ENCODE measurements around the gene CCR3.

DNA sequence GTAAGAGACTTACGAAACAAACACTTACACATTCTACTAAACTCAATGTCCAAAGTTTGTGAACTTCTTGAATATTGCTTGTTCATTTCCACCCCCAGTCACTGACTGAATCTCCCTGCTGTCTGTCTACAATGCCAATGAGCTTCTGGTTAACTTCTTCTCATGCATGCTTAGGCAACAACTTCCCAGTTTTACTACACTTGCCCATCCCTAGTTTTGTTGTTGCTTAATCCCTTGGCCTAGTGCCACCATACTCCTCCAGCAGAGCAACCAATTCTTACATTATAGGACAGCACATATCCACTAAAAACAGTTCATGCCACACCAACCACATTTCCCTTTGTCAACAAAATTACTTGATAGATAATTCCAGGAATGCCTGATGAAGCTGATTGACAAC lies 70.7 kb downstream of the CCR3 start:
- TF ChIP-seq CTCF (IDR thresholded peaks at IDR 0.05 in 2 of 3, conservative IDR thresholded peaks at IDR 0.05 in 1 of 3; ENCODE audit: insufficient read depth in 2 of 3, low read depth in 1 of 3, low read length in 3 of 3) (no peak), NR2C1 (IDR thresholded peaks at IDR 0.05) (no peak), NR2C1 (tag; IDR thresholded peaks at IDR 0.05) (no peak), NR2C2 (CRISPR knock-in tag; IDR thresholded peaks at IDR 0.05) (no peak), NR2C2 (tag; IDR thresholded peaks at IDR 0.05) (no peak), POLR2AphosphoS5 (IDR thresholded peaks at IDR 0.05; ENCODE audit: control insufficient read depth, insufficient read depth, low read depth, low read length) (no peak), USF1 (CRISPR knock-in tag; IDR thresholded peaks at IDR 0.05) (no peak), HCFC1 (IDR thresholded peaks at IDR 0.05; ENCODE audit: low read depth, low read length) (no peak), MED1 (CRISPR knock-in tag; IDR thresholded peaks at IDR 0.05; ENCODE audit: borderline replicate concordance) (no peak), NR3C1 (CRISPR knock-in tag; IDR thresholded peaks at IDR 0.05) (no peak), SIRT6 (IDR thresholded peaks at IDR 0.05; ENCODE audit: low read depth, low read length) (no peak), ZFX (CRISPR knock-in tag; IDR thresholded peaks at IDR 0.05) (no peak)

Data from K562 (cell line).